Measurements from ENCODE around the gene NTNG1. TPM values are rescaled to one million over a fixed set of nuclear protein-coding genes. Genes with fewer than 3 reads are reported as not detected.

Gene NTNG1
- total RNA-seq, 1 experiment from 2014 or later = 2.3 TPM

GRCh38 chr1:107413546-107413945 lies 272.7 kb downstream of the NTNG1 start:
- no peak overlapping the region for H3K4me3 Mint-ChIP-seq
- no peaks in the 10 kb centered on the region for H3K36me3 Mint-ChIP-seq
- no peaks in the 10 kb centered on the region for H3K4me1 Mint-ChIP-seq
- H3K27me3 Mint-ChIP-seq (ENCODE audit: low read depth) = no peaks in the 10 kb centered on the region
- CTCF ChIA-PET = no interaction called here
- H3K27ac Mint-ChIP-seq = no peak overlapping the region
- no peaks in the 10 kb centered on the region for H3K9me3 Mint-ChIP-seq
- DNase-seq (ENCODE audit: low spot score) (no peak), ATAC-seq (no peak)
- POLR2A ChIA-PET = no interaction called here
- TF ChIP-seq ZNF317 (CRISPR knock-in tag; IDR thresholded peaks at IDR 0.05; ENCODE audit: borderline replicate concordance, low read depth) (no peak), SMAD3 (CRISPR knock-in tag; IDR thresholded peaks at IDR 0.05; ENCODE audit: borderline replicate concordance) (no peak), JAZF1 (CRISPR knock-in tag; IDR thresholded peaks at IDR 0.05) (no peak), MXD4 (CRISPR knock-in tag; IDR thresholded peaks at IDR 0.05; ENCODE audit: borderline replicate concordance) (no peak), ZNF219 (CRISPR knock-in tag; IDR thresholded peaks at IDR 0.05; ENCODE audit: borderline replicate concordance) (no peak)
- TF ChIP-seq, protein P1, sequence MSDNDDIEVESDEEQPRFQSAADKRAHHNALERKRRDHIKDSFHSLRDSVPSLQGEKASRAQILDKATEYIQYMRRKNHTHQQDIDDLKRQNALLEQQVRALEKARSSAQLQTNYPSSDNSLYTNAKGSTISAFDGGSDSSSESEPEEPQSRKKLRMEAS (CRISPR knock-in tag; IDR thresholded peaks at IDR 0.05) = no peak

GRCh38 chr1:107413951-107414350 lies 273.1 kb downstream of the NTNG1 start:
- Mint-ChIP-seq H3K4me1 (peaks cover 4% of the 10 kb centered on the region), H3K9me3 (no peaks in the 10 kb centered on the region), H3K27me3 (ENCODE audit: low read depth) (no peaks in the 10 kb centered on the region), H3K4me3 (no peak overlapping the region), H3K27ac (no peak overlapping the region), H3K36me3 (no peaks in the 10 kb centered on the region)
- CTCF ChIA-PET = interaction anchor here (1.4 kb wide), 1 partner anchor 95 kb away, joined by 3 read pairs; no protein-coding TSS in a partner anchor
- no peak for ATAC-seq
- DNase-seq (ENCODE audit: low spot score) = no peak
- POLR2A ChIA-PET = no interaction called here
- TF ChIP-seq CDX4 (CRISPR knock-in tag; IDR thresholded peaks at IDR 0.05; ENCODE audit: borderline replicate concordance) = no peak
- no peak for TF ChIP-seq ZNF423 (CRISPR knock-in tag; IDR thresholded peaks at IDR 0.05)
- TF ChIP-seq PRDM15 (CRISPR knock-in tag; IDR thresholded peaks at IDR 0.05) = no peak
- TF ChIP-seq NR3C1 (CRISPR knock-in tag; conservative IDR thresholded peaks at IDR 0.05; ENCODE audit: low read depth) = no peak
- no peak for TF ChIP-seq MXD4 (CRISPR knock-in tag; IDR thresholded peaks at IDR 0.05; ENCODE audit: borderline replicate concordance)
- TF ChIP-seq PRRX2 (CRISPR knock-in tag; IDR thresholded peaks at IDR 0.05) = no peak
- TF ChIP-seq FOXJ3 (CRISPR knock-in tag; IDR thresholded peaks at IDR 0.05; ENCODE audit: borderline replicate concordance) = no peak
- no peak for TF ChIP-seq CBFB (CRISPR knock-in tag; IDR thresholded peaks at IDR 0.05; ENCODE audit: low read depth)

GRCh38 chr1:107414550-107414949 lies 273.7 kb downstream of the NTNG1 start:
- Mint-ChIP-seq H3K4me3 (no peak overlapping the region), H3K27me3 (ENCODE audit: low read depth) (no peaks in the 10 kb centered on the region), H3K36me3 (no peaks in the 10 kb centered on the region), H3K4me1 (peaks cover 10% of the 10 kb centered on the region), H3K27ac (no peak overlapping the region), H3K9me3 (no peaks in the 10 kb centered on the region)
- CTCF ChIA-PET = interaction anchor here (0.7 to 1.4 kb wide), 2 partner anchors 16 to 96 kb away, joined by 3 read pairs; no protein-coding TSS in a partner anchor
- POLR2A ChIA-PET = no interaction called here
- DNase-seq (ENCODE audit: low spot score) (no peak), ATAC-seq (no peak)
- TF ChIP-seq CDX4 (CRISPR knock-in tag; IDR thresholded peaks at IDR 0.05; ENCODE audit: borderline replicate concordance) = no peak
- TF ChIP-seq CREM (CRISPR knock-in tag; IDR thresholded peaks at IDR 0.05) = no peak
- no peak for TF ChIP-seq NR1H2 (CRISPR knock-in tag; IDR thresholded peaks at IDR 0.05)
- TF ChIP-seq ZNF219 (CRISPR knock-in tag; IDR thresholded peaks at IDR 0.05; ENCODE audit: borderline replicate concordance) = no peak
- TF ChIP-seq PRDM15 (CRISPR knock-in tag; IDR thresholded peaks at IDR 0.05) = no peak
- TF ChIP-seq, protein P2, sequence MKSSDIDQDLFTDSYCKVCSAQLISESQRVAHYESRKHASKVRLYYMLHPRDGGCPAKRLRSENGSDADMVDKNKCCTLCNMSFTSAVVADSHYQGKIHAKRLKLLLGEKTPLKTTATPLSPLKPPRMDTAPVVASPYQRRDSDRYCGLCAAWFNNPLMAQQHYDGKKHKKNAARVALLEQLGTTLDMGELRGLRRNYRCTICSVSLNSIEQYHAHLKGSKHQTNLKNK (CRISPR knock-in tag; IDR thresholded peaks at IDR 0.05) = no peak
- no peak for TF ChIP-seq ATF6 (CRISPR knock-in tag; IDR thresholded peaks at IDR 0.05)
- no peak for TF ChIP-seq SOX15 (CRISPR knock-in tag; IDR thresholded peaks at IDR 0.05)

Measured in WTC11 (cell line).